ENCODE measurements around the gene ADCK1.

DNA sequence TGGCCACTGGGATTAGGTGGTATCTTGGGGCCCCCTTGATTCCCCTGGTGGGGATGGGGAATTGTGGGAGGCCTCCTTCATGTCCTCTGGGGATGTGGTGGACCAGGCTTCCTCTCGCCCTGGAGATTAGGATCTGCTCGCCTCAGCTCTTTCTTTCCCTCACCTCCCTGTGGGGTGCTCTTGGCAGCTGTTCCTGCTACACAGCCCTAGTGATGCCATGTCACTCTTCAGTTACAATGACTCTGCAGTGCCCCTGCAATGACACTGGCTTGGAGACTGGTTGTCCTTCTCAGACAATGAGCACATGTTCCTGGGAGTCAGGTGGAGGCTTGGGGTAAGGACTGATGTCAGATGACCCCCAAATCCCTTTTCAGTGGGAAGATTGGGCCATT is 83.9 kb downstream of the ADCK1 start:
- TF ChIP-seq, protein P1, sequence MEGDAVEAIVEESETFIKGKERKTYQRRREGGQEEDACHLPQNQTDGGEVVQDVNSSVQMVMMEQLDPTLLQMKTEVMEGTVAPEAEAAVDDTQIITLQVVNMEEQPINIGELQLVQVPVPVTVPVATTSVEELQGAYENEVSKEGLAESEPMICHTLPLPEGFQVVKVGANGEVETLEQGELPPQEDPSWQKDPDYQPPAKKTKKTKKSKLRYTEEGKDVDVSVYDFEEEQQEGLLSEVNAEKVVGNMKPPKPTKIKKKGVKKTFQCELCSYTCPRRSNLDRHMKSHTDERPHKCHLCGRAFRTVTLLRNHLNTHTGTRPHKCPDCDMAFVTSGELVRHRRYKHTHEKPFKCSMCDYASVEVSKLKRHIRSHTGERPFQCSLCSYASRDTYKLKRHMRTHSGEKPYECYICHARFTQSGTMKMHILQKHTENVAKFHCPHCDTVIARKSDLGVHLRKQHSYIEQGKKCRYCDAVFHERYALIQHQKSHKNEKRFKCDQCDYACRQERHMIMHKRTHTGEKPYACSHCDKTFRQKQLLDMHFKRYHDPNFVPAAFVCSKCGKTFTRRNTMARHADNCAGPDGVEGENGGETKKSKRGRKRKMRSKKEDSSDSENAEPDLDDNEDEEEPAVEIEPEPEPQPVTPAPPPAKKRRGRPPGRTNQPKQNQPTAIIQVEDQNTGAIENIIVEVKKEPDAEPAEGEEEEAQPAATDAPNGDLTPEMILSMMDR (conservative IDR thresholded peaks at IDR 0.05; ENCODE audit: low read depth, low read length): no peak
- no peak for TF ChIP-seq EZH2 (IDR thresholded peaks at IDR 0.05; ENCODE audit: borderline replicate concordance, low read depth, low read length, poor library complexity, severe bottlenecking)

Measured in A673 (cell line).